OCI-LY7 (cell line): ENCODE results near the gene DCPS.
"Not testable (repeated sequence)": the region's sequence is repeated elsewhere in the genome, so short reads cannot be mapped to it uniquely, and the experiment has no call there.

Experiments
- CTCF ChIP-seq: fragments of 200-600 bp; sonication (generic); conservative IDR thresholded peaks from 2 replicates; pipeline ENCODE4 v1.5.1; 2014; ENCODE audit warnings: mild to moderate bottlenecking, antibody characterized with exemption, low read length, moderate library complexity, mixed read lengths
- EZH2phosphoT487 ChIP-seq: fragments of 200-600 bp; sonication (generic); IDR thresholded peaks from 2 replicates; pipeline ENCODE4 v1.6.1; 2018; ENCODE audit warnings: low read depth, borderline replicate concordance, mild to moderate bottlenecking, mixed run types, antibody characterized with exemption, low read length, moderate library complexity, mixed read lengths

GRCh38 chr11:126381960-126382359, 78.1 kb downstream of the DCPS start:
- not testable (repeated sequence) for TF ChIP-seq CTCF, EZH2phosphoT487
